Measurements from ENCODE around the gene DST.

DST gene

GRCh38 chr6:56593801-56594318 is 48.8 kb downstream of the DST start:
- H3K4me3 ChIP-seq (ENCODE audit: low read depth, low read length), result no peak overlapping the region
- DNase-seq (ENCODE audit: low read depth), result no peak
- in situ Hi-C loops (cut with HindIII; ENCODE audit: low sequenced_read_pairs), result loop anchor here (5.0 kb wide), 1 partner anchor 242 kb away; no protein-coding TSS in a partner anchor
- TF ChIP-seq CTCF (IDR thresholded peaks at IDR 0.05; ENCODE audit: low read depth, low read length, missing control alignments), result no peak

DNA sequence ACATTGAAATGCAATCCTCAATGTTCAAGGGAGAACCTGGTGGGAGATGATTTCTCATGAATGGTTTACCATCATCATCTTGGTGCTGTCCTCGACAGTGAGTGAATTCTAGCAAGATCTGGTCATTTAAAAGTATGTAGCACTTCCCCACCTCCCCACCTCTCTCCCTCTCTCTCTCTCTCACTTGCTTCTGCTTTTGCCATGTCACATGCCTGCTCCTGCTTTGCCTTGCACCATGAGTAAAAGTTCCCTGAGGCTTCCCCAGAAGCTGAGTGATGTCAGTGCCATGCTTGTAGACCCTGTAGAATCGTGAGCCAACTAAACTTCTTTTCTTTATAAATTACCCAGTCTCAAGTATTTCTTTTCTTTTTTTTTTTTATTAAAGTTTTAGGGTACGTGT is 60.5 kb downstream of the DST start:
- DNase-seq (ENCODE audit: low read depth), result no peak
- TF ChIP-seq CTCF (IDR thresholded peaks at IDR 0.05; ENCODE audit: low read depth, low read length, missing control alignments), result no peak
- no peak overlapping the region for H3K4me3 ChIP-seq (ENCODE audit: low read depth, low read length)
- in situ Hi-C loops (cut with HindIII; ENCODE audit: low sequenced_read_pairs), result no loop called here

GRCh38 chr6:56581296-56581925 is 61.3 kb downstream of the DST start:
- in situ Hi-C loops (cut with HindIII; ENCODE audit: low sequenced_read_pairs), result no loop called here
- DNase-seq (ENCODE audit: low read depth), result no peak
- no peak overlapping the region for H3K4me3 ChIP-seq (ENCODE audit: low read depth, low read length)
- TF ChIP-seq CTCF (IDR thresholded peaks at IDR 0.05; ENCODE audit: low read depth, low read length, missing control alignments), result no peak

DNA sequence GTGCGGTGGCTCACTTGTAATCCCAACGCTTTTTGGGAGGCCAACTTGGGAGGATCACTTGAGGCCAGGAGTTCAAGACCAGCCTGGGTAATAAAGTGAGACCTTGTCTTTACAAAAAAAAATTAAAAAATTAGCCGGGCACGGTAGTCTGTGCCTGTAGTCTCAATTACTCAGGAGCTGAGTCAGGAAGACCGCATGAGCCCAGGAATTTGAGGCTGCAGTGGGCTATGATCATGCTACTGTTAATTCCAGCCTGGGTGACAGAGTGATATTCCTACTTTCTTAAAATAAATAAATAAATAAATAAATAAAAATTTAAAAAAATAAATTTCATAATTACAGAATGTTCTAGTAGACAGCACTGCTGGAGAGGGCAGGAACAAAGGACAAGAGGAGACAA is 62.4 kb downstream of the DST start:
- no peak for DNase-seq (ENCODE audit: low read depth)
- H3K4me3 ChIP-seq (ENCODE audit: low read depth, low read length), result no peak overlapping the region
- no peak for TF ChIP-seq CTCF (IDR thresholded peaks at IDR 0.05; ENCODE audit: low read depth, low read length, missing control alignments)
- in situ Hi-C loops (cut with HindIII; ENCODE audit: low sequenced_read_pairs), result no loop called here

DNA sequence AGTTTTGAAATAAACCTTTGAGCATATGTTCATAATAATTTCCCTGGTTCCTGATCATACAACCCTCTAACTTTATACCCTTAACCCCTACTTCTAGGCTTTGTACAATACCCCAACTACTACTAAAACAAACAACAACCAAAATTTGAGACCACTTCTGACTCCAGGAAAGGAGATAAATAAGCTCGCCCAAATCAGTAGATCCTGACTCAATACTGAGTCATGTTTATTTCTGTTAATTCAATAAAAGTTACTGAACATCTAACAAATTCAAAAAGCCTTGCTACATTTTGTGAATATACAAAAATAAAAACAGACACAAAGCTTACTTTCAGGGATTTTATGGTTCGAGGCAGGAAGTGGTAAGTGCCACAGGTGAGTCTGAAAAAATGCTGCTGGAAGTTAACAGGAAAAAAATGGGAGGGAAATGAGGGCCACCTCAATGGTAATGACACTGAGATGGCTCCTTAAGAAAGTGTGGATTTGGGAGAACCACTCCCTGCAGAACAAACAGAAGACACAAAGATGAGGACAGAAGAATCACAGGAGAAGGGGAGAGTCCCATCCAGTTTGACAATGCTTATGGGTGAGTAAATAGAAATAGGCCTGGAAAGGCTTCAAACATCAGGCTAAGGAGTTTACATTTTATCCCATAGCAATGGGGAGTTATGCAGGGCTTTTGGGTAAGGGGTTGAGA is 63.4 kb downstream of the DST start:
- H3K4me3 ChIP-seq (ENCODE audit: low read depth, low read length), result no peak overlapping the region
- no peak for DNase-seq (ENCODE audit: low read depth)
- in situ Hi-C loops (cut with HindIII; ENCODE audit: low sequenced_read_pairs), result no loop called here
- TF ChIP-seq CTCF (IDR thresholded peaks at IDR 0.05; ENCODE audit: low read depth, low read length, missing control alignments), result no peak

- in situ Hi-C loops (cut with HindIII; ENCODE audit: low sequenced_read_pairs), result no loop called here
These were observed 67.0 kb downstream of the DST start for GRCh38 chr6:56575736-56576135.

More at GRCh38 chr6:56575736-56576135, 67.0 kb downstream of the DST start:
- no peak overlapping the region for H3K4me3 ChIP-seq (ENCODE audit: low read depth, low read length)
- no peak for DNase-seq (ENCODE audit: low read depth)
- TF ChIP-seq CTCF (IDR thresholded peaks at IDR 0.05; ENCODE audit: low read depth, low read length, missing control alignments), result no peak

All from astrocyte of the cerebellum (primary cell).